Measurements from ENCODE around the gene AP2B1. TPM values are rescaled to one million over a fixed set of nuclear protein-coding genes. Genes with fewer than 3 reads are reported as not detected.

AP2B1 gene
- total RNA-seq, 2 experiments from 2014 or later = 28.9 to 76.0 TPM

DNA sequence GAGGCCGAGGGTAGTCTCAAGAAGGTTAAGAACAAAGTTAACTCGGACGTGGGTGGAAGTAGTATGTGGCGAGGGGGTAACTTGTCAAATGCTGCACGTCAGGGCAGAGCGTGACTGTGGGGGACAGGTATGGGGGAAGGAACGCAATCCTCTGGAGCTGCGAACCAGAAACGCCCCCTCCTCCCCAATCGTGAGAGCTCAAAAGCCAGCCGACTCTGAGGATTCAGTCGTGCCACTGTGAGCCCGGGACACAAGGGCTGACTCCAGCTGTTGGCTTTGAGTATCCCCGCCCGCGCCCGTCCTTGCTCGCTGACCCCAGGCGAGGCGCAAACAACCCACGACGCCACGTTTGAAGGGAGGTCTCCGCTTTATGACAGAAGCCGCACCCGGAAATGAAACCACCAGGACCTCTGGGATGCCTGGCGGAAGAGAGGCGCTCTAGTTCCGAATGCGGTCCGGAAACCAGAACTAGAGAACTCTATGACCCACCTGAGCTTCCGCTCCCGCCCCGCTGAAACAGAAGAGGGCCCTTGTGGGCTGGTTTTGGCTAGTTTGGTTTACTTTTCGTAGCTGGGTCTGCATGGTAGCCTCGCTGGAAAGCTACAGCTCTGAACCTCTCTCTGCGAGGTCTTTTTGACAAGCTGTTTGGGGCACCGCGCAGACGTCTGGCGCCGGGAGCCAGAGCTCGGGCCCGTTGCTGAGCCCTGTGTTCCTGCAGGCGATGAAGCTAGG lies 8.8 kb upstream of the AP2B1 start, which contains the start of gene PEX12:
PEX12 (minus strand) TSS at position 375 of the 732 bp plus-strand sequence. CDS start 550 bp downstream, outside the sequence.
- H3K4me2 ChIP-seq (ENCODE audit: low read length) = peak within 1 kb of the TSS; percentile 93
- peaks cover 23% of the 10 kb centered on the region for H3K4me1 ChIP-seq (ENCODE audit: insufficient read depth, low read length, poor library complexity, severe bottlenecking)
- intact Hi-C loops (cut with micrococcal nuclease; ENCODE audit: unreplicated experiment) = loop anchor here (1.0 kb wide), 1 partner anchor 9 kb away; the partner anchor contains the start of gene AP2B1
- peak within 1 kb of the TSS; percentile 86; the same call in 1 of the 2 replicates for H2AFZ ChIP-seq (ENCODE audit: low read length)
- CTCF ChIA-PET (ENCODE audit: unreplicated experiment) = interaction anchor here (1.4 kb wide), 1 partner anchor 8 kb away, joined by 5 read pairs; the partner anchor contains the start of gene AP2B1
- no peak for TF ChIP-seq EZH2phosphoT487 (IDR thresholded peaks at IDR 0.05; ENCODE audit: borderline replicate concordance, low read depth, low read length)
- TF ChIP-seq, protein P1, sequence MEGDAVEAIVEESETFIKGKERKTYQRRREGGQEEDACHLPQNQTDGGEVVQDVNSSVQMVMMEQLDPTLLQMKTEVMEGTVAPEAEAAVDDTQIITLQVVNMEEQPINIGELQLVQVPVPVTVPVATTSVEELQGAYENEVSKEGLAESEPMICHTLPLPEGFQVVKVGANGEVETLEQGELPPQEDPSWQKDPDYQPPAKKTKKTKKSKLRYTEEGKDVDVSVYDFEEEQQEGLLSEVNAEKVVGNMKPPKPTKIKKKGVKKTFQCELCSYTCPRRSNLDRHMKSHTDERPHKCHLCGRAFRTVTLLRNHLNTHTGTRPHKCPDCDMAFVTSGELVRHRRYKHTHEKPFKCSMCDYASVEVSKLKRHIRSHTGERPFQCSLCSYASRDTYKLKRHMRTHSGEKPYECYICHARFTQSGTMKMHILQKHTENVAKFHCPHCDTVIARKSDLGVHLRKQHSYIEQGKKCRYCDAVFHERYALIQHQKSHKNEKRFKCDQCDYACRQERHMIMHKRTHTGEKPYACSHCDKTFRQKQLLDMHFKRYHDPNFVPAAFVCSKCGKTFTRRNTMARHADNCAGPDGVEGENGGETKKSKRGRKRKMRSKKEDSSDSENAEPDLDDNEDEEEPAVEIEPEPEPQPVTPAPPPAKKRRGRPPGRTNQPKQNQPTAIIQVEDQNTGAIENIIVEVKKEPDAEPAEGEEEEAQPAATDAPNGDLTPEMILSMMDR (conservative IDR thresholded peaks at IDR 0.05; ENCODE audit: low read length) = no peak
- H3K9me3 ChIP-seq (ENCODE audit: low read length) = no peaks in the 10 kb centered on the region
- no TSS peak for BruUV-seq (replicated peaks)
- H3K27ac ChIP-seq (ENCODE audit: low read depth, low read length, poor library complexity, severe bottlenecking) = peak within 1 kb of the TSS; percentile 77
- H3K9me2 ChIP-seq (ENCODE audit: insufficient read depth, low read length) = no peaks in the 10 kb centered on the region
- peak; percentile 95 for DNase-seq (ENCODE audit: low spot score)
- H3K79me2 ChIP-seq (ENCODE audit: insufficient read depth, low read depth, low read length) = peaks cover 3% of the 10 kb centered on the region; the same call in 1 of the 2 replicates
- peaks cover 26% of the 10 kb centered on the region for H3K36me3 ChIP-seq (ENCODE audit: insufficient read depth, low read length)
- no peaks in the 10 kb centered on the region for H4K20me1 ChIP-seq (ENCODE audit: insufficient read depth, low read length)
- POLR2A ChIA-PET = interaction anchor here (0.5 to 2.7 kb wide), 4 partner anchors 10 to 230 kb away, joined by 3 to 53 read pairs (median 16); partner anchors contain the start of genes AP2B1 and TAF15
- H3K4me3 ChIP-seq (ENCODE audit: low read depth, low read length, poor library complexity, severe bottlenecking) = peak within 1 kb of the TSS; percentile 78

DNA sequence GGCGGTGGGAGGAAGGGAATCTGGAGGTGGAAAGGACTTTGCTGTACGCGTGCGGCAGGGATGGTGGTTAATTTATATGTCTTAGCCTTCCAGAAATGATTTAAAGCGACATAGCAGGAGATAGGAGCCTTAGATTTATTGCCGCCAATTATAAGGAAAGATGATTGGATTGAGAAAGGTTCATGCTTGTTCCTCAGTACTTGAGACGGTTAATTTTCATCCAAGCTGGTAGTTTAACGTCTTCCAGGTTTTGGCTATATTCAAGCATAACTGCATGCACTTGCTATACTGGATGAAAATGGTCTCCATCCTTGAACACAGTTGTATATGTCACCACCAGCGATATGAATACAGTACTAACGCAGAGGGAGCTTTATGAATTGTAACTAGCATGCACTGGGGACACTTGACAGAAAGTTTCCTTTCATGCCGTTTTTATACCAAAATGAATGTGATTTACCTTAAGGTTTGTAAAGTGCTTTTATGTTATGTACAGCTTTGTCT lies 8.1 kb upstream of the AP2B1 start:
- intact Hi-C loops (cut with micrococcal nuclease; ENCODE audit: unreplicated experiment) = loop anchor here (1.0 kb wide), 1 partner anchor 8 kb away; the partner anchor contains the start of gene AP2B1
- no peaks in the 10 kb centered on the region for H3K9me3 ChIP-seq (ENCODE audit: low read length)
- peak; percentile 28 for DNase-seq (ENCODE audit: low spot score)
- H2AFZ ChIP-seq (ENCODE audit: low read length) = peak overlapping the region; percentile 86; the same call in 1 of the 2 replicates
- ChIA-PET CTCF (ENCODE audit: unreplicated experiment) (interaction anchor here (1.3 to 1.4 kb wide), 2 partner anchors 8 to 9 kb away, joined by 3 to 5 read pairs; partner anchors contain the start of gene AP2B1), POLR2A (interaction anchor here (0.5 to 2.7 kb wide), 5 partner anchors 8 to 229 kb away, joined by 3 to 53 read pairs (median 5); partner anchors contain the start of genes AP2B1 and TAF15)
- H3K4me3 ChIP-seq (ENCODE audit: low read depth, low read length, poor library complexity, severe bottlenecking) = peak overlapping the region; percentile 78
- H3K9me2 ChIP-seq (ENCODE audit: insufficient read depth, low read length) = no peaks in the 10 kb centered on the region
- H3K27ac ChIP-seq (ENCODE audit: low read depth, low read length, poor library complexity, severe bottlenecking) = peak overlapping the region; percentile 77
- BruUV-seq (replicated peaks) = TSS peak; percentile 89
- TF ChIP-seq, protein P1 (conservative IDR thresholded peaks at IDR 0.05; ENCODE audit: low read length) = no peak
- no peak for TF ChIP-seq EZH2phosphoT487 (IDR thresholded peaks at IDR 0.05; ENCODE audit: borderline replicate concordance, low read depth, low read length)
- peaks cover 23% of the 10 kb centered on the region for H3K4me1 ChIP-seq (ENCODE audit: insufficient read depth, low read length, poor library complexity, severe bottlenecking)
- H3K4me2 ChIP-seq (ENCODE audit: low read length) = peak overlapping the region; percentile 93
- H3K79me2 ChIP-seq (ENCODE audit: insufficient read depth, low read depth, low read length) = peaks cover 3% of the 10 kb centered on the region; the same call in 1 of the 2 replicates
- peaks cover 20% of the 10 kb centered on the region for H3K36me3 ChIP-seq (ENCODE audit: insufficient read depth, low read length)
- H4K20me1 ChIP-seq (ENCODE audit: insufficient read depth, low read length) = no peaks in the 10 kb centered on the region
